ENCODE results near the gene CLEC16A. TPM values are rescaled to one million over a fixed set of nuclear protein-coding genes. Genes with fewer than 3 reads are reported as not detected.

CLEC16A gene
- total RNA-seq, 1 donor from 2014 or later, result 33.4 TPM

GRCh38 chr16:11111856-11112634, 167.7 kb downstream of the CLEC16A start:
- Mint-ChIP-seq H3K27me3 (no peaks in the 10 kb centered on the region), H3K4me3 (no peak overlapping the region), H3K27ac (no peak overlapping the region), H3K36me3 (no peaks in the 10 kb centered on the region), H3K9me3 (no peaks in the 10 kb centered on the region), H3K4me1 (ENCODE audit: unreplicated experiment) (peaks cover 26% of the 10 kb centered on the region)
- TF ChIP-seq CTCF (conservative IDR thresholded peaks at IDR 0.05), result no peak
- no peak for DNase-seq (ENCODE audit: extremely low spot score, unreplicated experiment)

- TF ChIP-seq CTCF (conservative IDR thresholded peaks at IDR 0.05), result no peak
- H3K4me1 Mint-ChIP-seq (ENCODE audit: unreplicated experiment), result peaks cover 26% of the 10 kb centered on the region
Observed at GRCh38 chr16:11112723-11113348, 168.5 kb downstream of the CLEC16A start.

GRCh38 chr16:11114366-11115164, 170.2 kb downstream of the CLEC16A start:
- Mint-ChIP-seq H3K4me3 (no peak overlapping the region), H3K27ac (peak overlapping the region; percentile 17), H3K9me3 (no peaks in the 10 kb centered on the region), H3K4me1 (ENCODE audit: unreplicated experiment) (peaks cover 23% of the 10 kb centered on the region), H3K27me3 (no peaks in the 10 kb centered on the region), H3K36me3 (peaks cover 6% of the 10 kb centered on the region)
- DNase-seq (ENCODE audit: extremely low spot score, unreplicated experiment), result no peak
- no peak for TF ChIP-seq CTCF (conservative IDR thresholded peaks at IDR 0.05)

More at GRCh38 chr16:11112723-11113348, 168.5 kb downstream of the CLEC16A start:
- no peaks in the 10 kb centered on the region for H3K36me3 Mint-ChIP-seq
- DNase-seq (ENCODE audit: extremely low spot score, unreplicated experiment), result no peak
- H3K27ac Mint-ChIP-seq, result peak overlapping the region; percentile 31
- H3K27me3 Mint-ChIP-seq, result no peaks in the 10 kb centered on the region
- no peak overlapping the region for H3K4me3 Mint-ChIP-seq
- no peaks in the 10 kb centered on the region for H3K9me3 Mint-ChIP-seq

- no peak for DNase-seq (ENCODE audit: extremely low spot score, unreplicated experiment)
- Mint-ChIP-seq H3K27ac (no peak overlapping the region), H3K4me3 (no peak overlapping the region), H3K4me1 (ENCODE audit: unreplicated experiment) (peaks cover 21% of the 10 kb centered on the region), H3K36me3 (peaks cover 20% of the 10 kb centered on the region), H3K9me3 (no peaks in the 10 kb centered on the region), H3K27me3 (no peaks in the 10 kb centered on the region)
- no peak for TF ChIP-seq CTCF (conservative IDR thresholded peaks at IDR 0.05)
Observed at GRCh38 chr16:11117576-11118211, 173.3 kb downstream of the CLEC16A start.

GRCh38 chr16:11118479-11118878, 174.1 kb downstream of the CLEC16A start:
- H3K4me1 Mint-ChIP-seq (ENCODE audit: unreplicated experiment), result peaks cover 21% of the 10 kb centered on the region
- DNase-seq (ENCODE audit: extremely low spot score, unreplicated experiment), result no peak
- no peaks in the 10 kb centered on the region for H3K9me3 Mint-ChIP-seq
- no peaks in the 10 kb centered on the region for H3K27me3 Mint-ChIP-seq
- peaks cover 21% of the 10 kb centered on the region for H3K36me3 Mint-ChIP-seq
- TF ChIP-seq CTCF (conservative IDR thresholded peaks at IDR 0.05), result no peak
- H3K27ac Mint-ChIP-seq, result no peak overlapping the region
- no peak overlapping the region for H3K4me3 Mint-ChIP-seq

Data from type B pancreatic cell (in vitro differentiated cells).